Muscle of arm (tissue), 12 donors: ENCODE results near the gene POC1B. TPM values are rescaled to one million over a fixed set of nuclear protein-coding genes. Genes with fewer than 3 reads are reported as not detected.

Source experiments
- DNase-seq: peaks from one replicate; pipeline ENCODE4 v3.0.0-alpha.2; 2013
- polyA plus RNA-seq, 12 donors: library from polyadenylated mRNA; unstranded; fragments of 120-200 nt; gene quantifications; one replicate each; pipeline ENCODE4 v1.2.1, GENCODE V29; 2013; ENCODE audit not compliant: insufficient read length in 12 of 12

POC1B gene
- polyA plus RNA-seq, 12 donors, result 7.8 to 17.2 (median 11.6) TPM; not detected in 1

DNA sequence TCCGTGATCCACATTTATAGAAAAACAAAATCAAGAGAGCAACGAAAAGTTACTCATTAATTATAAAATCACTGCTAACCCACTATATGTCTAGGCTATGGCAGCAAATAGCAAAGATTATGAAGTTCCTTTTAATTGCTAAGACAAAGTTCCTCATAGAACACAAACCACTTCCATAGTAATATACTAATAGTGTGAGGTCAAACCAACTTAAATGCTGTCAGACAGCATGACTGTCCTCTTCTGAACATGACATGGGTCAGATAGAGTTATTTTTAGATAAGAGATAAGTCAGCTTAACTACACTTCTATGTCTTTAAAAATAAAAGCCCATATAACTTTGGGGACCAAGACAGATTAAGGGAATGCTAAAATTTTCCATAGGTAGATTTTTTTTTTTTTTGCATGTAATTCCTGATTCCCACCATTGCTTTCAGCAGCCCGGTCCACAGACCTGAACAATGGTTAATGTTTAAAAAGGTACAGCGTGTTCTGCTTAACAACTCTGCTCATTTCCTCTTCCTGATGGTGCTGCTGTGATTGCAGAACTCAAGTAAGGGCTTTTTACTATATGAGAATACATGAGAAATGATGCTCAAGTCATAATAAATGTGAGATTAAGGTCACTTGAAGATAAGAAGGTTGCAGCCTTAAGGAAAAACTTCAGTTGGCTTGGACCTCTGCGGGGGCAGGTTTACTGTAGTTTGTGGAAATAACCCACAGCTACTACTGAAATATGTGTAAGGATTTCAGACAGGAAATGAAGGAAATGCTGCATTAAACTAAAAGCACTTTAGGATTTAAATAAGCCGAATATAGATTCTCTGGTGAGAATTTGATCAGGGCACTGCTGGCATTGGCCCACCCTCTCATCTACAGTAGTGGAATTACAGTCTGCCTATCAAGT, 135.8 kb downstream of the POC1B start:
- DNase-seq, result no peak

- no peak for DNase-seq
Observed at GRCh38 chr12:89386138-89386537, 139.7 kb downstream of the POC1B start.

GRCh38 chr12:89384807-89385206, 141.0 kb downstream of the POC1B start:
- peak; percentile 27 for DNase-seq

DNA sequence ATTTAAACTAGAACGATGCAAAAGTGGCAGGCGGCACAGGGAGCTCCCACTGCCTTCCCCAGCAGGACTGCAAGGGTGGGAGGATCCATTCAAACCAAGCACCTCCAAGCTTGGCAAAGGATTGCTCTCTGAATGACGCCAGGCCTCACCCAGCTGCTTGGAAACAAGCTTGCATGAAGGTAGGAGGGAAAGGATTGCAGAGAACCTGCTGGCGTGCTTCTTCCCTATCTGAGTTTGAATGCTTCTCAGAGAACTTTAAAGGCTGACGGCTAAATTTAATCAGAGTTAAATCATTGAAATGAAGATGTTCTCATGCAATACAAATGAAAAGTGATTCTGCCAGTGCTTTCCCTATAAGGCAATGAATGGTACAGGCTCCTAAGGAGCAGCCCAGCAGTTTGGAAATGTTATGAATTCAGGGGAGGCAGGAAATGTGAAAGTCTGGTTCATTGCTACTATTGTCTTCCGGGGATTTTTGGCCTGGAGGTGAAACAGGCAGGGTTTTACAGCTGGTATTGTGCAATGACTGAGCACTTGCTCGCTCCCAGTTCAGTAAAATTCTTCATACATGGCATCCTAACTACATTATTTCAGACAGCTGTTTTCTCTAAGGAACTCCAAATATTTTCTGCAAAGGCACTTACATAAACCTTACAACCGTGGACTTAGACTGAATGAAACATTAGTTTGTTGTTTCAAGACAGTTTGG, 141.6 kb downstream of the POC1B start:
- peak; percentile 66 for DNase-seq

DNA sequence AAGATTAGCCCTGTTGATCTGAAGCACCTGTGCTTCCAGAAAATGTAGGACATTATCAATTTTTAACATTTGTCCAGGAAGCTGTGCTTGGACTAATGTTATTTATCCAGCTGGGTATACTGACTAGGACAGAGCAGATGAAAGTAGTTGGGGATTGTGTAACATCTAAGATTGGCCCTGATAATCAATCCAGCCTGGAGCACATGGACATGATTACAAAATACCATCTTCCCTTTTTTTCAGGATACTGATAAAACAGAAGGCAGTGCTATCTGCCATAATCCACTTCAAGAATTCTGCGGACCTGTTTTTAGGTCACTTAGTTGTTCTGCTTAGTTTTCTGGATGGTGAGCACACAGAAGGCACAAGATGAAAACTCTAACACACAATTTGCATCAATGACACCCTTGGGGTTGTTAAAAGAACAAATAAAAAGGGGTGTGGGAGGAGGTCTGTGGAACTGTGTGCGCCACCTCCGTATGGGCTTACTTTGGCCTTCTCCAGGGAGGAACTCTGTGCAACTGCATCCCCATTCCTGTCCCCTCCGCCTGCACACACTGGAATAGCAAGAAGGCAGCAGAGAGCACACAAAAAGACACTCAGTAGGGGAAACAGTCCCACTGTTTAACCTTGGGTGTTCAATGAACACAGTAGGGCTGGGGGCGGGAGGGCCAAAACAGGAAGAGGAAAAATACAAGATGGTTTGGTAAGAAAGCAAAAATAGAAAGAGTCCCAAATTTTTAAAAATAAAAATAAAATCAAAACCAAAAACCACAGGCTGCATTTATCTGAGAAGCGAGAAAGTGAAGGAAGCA, 142.4 kb downstream of the POC1B start:
- no peak for DNase-seq

- DNase-seq, result no peak
Observed at GRCh38 chr12:89382328-89382727, 143.5 kb downstream of the POC1B start.

- DNase-seq, result no peak
Observed at GRCh38 chr12:89379839-89380467, 145.9 kb downstream of the POC1B start.

GRCh38 chr12:89379148-89379838, 146.6 kb downstream of the POC1B start:
- no peak for DNase-seq

- no peak for DNase-seq
Observed at GRCh38 chr12:89376844-89377243, 149.0 kb downstream of the POC1B start.

GRCh38 chr12:89376202-89376529, 149.7 kb downstream of the POC1B start:
- no peak for DNase-seq

DNA sequence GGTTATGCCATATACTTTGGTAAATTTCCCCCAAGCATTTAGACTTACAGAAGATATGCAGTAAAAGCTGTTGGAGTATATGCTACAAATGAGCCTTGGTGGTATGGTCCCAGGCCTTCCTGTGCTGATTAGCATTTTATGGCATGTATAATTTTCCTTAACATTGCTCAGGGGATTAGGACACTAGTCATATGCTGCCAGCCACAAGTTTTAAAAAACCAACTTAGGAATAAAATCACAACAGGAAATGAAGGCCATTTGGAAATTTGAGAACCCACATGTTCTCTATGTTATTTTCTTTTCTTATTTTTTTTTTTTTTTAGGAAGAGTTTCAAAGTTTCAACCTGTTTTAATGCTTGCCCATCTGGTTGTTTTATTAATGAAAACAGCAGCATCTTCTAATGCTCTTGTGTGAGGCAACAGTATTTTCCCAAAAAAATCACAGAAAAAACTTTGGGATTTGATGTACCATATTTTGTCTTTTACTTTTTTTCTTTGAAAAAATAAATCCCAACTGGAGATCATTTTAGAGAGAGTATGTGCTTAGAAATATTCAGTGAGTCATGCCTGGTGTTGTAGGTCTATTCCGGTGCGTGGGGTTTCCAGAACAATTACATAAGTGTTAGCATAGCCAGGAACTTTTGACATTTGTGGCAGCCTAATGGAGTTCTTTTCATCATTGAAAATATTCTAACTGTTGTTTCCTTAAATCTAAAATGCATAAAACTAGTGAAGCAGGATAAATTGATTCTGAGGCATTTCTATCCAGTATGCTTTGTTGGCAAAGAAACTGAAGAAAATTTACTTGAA, 151.9 kb downstream of the POC1B start:
- DNase-seq, result peak; percentile 31

GRCh38 chr12:89372584-89373370, 153.1 kb downstream of the POC1B start:
- no peak for DNase-seq

- DNase-seq, result no peak
Observed at GRCh38 chr12:89370850-89371249, 155.0 kb downstream of the POC1B start.

DNA sequence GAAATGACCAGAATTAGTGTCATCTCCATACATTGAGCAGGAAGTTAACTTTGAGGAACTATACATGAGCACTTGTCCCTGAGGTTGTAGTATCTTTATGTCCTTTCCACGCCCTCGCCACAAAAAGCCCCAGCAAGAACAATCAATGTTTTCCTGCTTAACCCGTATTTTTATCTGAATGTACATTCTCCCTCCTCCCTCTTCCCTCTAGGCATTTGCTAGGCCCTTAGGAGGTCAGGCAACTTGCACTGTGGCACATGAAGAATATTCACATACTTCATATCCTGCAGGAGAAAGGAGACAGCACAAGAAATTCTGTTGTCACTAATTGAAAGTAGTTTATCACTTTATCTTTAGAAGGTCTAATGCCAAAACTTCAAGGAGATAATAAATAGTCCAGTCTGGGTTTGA, 155.4 kb downstream of the POC1B start:
- no peak for DNase-seq

Other genes starting within 250 kb of the POC1B start
- 10 to 100 TPM in 11 of 12 donors, not detected in 1; 31.2 to 73.8 (median 56.0) TPM for gene DUSP6, start 173.5 kb downstream of the POC1B start, polyA plus RNA-seq
- 1 to 10 TPM in 11 of 12 donors, not detected in 1; 2.0 to 10.0 (median 3.5) TPM for gene GALNT4, start 1.3 kb downstream of the POC1B start, polyA plus RNA-seq
- 100 to 1,000 TPM in 6 of 12 donors, 10 to 100 TPM in 6; 58.9 to 120 (median 100) TPM for gene ATP2B1, start 182.8 kb upstream of the POC1B start, polyA plus RNA-seq